Measurements from ENCODE around the gene GRAMD2A. TPM values are rescaled to one million over a fixed set of nuclear protein-coding genes. Genes with fewer than 3 reads are reported as not detected.
A peak's percentile ranks its signal among the peaks of the same experiment; 100 is the strongest.

GRAMD2A gene
- total and polyA plus RNA-seq, 2 experiments from 2014 or later = 0.70 to 2.8 TPM

- Histone ChIP-seq H3K79me2 (replicated peaks; ENCODE audit: insufficient read depth) (no peaks in the 10 kb centered on the region), H4K20me1 (replicated peaks; ENCODE audit: insufficient read depth) (no peaks in the 10 kb centered on the region), H3K9me2 (ENCODE audit: insufficient read depth) (no peaks in the 10 kb centered on the region), H3F3A (replicated peaks; ENCODE audit: low read depth) (0 out of 2 replicates have a peak, but pooled peaks cover 7% of the 10 kb centered on the region), H3K4me1 (ENCODE audit: insufficient read depth) (peaks cover 4% of the 10 kb centered on the region), H3K4me3 (peak overlapping the region; percentile 65), H2AFZ (peak overlapping the region; percentile 98), H3K27me3 (ENCODE audit: insufficient read depth) (peaks cover 17% of the 10 kb centered on the region; the same call in 1 of the 2 replicates), H3K27ac (ENCODE audit: low read depth) (no peak overlapping the region), H3K4me2 (peak overlapping the region; percentile 84), H3K36me3 (ENCODE audit: insufficient read depth) (no peaks in the 10 kb centered on the region)
- Mint-ChIP-seq H3K27me3 (ENCODE audit: insufficient read depth, low read depth, poor library complexity) (peaks cover 14% of the 10 kb centered on the region), H3K36me3 (ENCODE audit: low read depth) (no peaks in the 10 kb centered on the region), H3K4me3 (peak overlapping the region; percentile 62), H3K27ac (no peak overlapping the region), H3K4me1 (peaks cover 11% of the 10 kb centered on the region; the same call in 2 of the 3 replicates), H3K9me3 (no peaks in the 10 kb centered on the region)
- DNase-seq (ENCODE audit: low spot score) (peak; percentile 86), ATAC-seq (peak; percentile 94)
- TF ChIP-seq JUNB (IDR thresholded peaks at IDR 0.05; ENCODE audit: unreplicated experiment) (no peak), EZH2phosphoT487 (IDR thresholded peaks at IDR 0.05; ENCODE audit: unreplicated experiment) (no peak), POLR2AphosphoS5 (IDR thresholded peaks at IDR 0.05; ENCODE audit: low read depth) (0 out of 2 replicates have a peak, but pooled peaks have one; percentile 40), REST (IDR thresholded peaks at IDR 0.05; ENCODE audit: unreplicated experiment) (no peak), NANOG (IDR thresholded peaks at IDR 0.05; ENCODE audit: borderline replicate concordance) (no peak)
- TF ChIP-seq, protein P1, sequence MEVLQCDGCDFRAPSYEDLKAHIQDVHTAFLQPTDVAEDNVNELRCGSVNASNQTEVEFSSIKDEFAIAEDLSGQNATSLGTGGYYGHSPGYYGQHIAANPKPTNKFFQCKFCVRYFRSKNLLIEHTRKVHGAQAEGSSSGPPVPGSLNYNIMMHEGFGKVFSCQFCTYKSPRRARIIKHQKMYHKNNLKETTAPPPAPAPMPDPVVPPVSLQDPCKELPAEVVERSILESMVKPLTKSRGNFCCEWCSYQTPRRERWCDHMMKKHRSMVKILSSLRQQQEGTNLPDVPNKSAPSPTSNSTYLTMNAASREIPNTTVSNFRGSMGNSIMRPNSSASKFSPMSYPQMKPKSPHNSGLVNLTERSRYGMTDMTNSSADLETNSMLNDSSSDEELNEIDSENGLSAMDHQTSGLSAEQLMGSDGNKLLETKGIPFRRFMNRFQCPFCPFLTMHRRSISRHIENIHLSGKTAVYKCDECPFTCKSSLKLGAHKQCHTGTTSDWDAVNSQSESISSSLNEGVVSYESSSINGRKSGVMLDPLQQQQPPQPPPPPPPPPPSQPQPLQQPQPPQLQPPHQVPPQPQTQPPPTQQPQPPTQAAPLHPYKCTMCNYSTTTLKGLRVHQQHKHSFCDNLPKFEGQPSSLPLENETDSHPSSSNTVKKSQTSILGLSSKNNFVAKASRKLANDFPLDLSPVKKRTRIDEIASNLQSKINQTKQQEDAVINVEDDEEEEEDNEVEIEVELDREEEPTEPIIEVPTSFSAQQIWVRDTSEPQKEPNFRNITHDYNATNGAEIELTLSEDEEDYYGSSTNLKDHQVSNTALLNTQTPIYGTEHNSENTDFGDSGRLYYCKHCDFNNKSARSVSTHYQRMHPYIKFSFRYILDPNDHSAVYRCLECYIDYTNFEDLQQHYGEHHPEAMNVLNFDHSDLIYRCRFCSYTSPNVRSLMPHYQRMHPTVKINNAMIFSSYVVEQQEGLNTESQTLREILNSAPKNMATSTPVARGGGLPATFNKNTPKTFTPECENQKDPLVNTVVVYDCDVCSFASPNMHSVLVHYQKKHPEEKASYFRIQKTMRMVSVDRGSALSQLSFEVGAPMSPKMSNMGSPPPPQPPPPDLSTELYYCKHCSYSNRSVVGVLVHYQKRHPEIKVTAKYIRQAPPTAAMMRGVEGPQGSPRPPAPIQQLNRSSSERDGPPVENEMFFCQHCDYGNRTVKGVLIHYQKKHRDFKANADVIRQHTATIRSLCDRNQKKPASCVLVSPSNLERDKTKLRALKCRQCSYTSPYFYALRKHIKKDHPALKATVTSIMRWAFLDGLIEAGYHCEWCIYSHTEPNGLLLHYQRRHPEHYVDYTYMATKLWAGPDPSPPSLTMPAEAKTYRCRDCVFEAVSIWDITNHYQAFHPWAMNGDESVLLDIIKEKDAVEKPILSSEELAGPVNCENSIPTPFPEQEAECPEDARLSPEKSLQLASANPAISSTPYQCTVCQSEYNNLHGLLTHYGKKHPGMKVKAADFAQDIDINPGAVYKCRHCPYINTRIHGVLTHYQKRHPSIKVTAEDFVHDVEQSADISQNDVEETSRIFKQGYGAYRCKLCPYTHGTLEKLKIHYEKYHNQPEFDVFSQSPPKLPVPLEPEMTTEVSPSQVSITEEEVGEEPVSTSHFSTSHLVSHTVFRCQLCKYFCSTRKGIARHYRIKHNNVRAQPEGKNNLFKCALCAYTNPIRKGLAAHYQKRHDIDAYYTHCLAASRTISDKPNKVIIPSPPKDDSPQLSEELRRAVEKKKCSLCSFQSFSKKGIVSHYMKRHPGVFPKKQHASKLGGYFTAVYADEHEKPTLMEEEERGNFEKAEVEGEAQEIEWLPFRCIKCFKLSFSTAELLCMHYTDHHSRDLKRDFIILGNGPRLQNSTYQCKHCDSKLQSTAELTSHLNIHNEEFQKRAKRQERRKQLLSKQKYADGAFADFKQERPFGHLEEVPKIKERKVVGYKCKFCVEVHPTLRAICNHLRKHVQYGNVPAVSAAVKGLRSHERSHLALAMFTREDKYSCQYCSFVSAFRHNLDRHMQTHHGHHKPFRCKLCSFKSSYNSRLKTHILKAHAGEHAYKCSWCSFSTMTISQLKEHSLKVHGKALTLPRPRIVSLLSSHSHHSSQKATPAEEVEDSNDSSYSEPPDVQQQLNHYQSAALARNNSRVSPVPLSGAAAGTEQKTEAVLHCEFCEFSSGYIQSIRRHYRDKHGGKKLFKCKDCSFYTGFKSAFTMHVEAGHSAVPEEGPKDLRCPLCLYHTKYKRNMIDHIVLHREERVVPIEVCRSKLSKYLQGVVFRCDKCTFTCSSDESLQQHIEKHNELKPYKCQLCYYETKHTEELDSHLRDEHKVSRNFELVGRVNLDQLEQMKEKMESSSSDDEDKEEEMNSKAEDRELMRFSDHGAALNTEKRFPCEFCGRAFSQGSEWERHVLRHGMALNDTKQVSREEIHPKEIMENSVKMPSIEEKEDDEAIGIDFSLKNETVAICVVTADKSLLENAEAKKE (CRISPR knock-in tag; IDR thresholded peaks at IDR 0.05) = no peak
- TF ChIP-seq, protein P2, sequence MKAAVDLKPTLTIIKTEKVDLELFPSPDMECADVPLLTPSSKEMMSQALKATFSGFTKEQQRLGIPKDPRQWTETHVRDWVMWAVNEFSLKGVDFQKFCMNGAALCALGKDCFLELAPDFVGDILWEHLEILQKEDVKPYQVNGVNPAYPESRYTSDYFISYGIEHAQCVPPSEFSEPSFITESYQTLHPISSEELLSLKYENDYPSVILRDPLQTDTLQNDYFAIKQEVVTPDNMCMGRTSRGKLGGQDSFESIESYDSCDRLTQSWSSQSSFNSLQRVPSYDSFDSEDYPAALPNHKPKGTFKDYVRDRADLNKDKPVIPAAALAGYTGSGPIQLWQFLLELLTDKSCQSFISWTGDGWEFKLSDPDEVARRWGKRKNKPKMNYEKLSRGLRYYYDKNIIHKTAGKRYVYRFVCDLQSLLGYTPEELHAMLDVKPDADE (IDR thresholded peaks at IDR 0.05) = no peak
- TF ChIP-seq, protein P3, sequence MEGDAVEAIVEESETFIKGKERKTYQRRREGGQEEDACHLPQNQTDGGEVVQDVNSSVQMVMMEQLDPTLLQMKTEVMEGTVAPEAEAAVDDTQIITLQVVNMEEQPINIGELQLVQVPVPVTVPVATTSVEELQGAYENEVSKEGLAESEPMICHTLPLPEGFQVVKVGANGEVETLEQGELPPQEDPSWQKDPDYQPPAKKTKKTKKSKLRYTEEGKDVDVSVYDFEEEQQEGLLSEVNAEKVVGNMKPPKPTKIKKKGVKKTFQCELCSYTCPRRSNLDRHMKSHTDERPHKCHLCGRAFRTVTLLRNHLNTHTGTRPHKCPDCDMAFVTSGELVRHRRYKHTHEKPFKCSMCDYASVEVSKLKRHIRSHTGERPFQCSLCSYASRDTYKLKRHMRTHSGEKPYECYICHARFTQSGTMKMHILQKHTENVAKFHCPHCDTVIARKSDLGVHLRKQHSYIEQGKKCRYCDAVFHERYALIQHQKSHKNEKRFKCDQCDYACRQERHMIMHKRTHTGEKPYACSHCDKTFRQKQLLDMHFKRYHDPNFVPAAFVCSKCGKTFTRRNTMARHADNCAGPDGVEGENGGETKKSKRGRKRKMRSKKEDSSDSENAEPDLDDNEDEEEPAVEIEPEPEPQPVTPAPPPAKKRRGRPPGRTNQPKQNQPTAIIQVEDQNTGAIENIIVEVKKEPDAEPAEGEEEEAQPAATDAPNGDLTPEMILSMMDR (conservative IDR thresholded peaks at IDR 0.05; ENCODE audit: low read depth in 2 of 2) = no peak
Observed at GRCh38 chr15:72184165-72184811, 13.3 kb downstream of the GRAMD2A start.

Data from GM23338 (cell line).